ENCODE results near the gene FUZ.

DNA sequence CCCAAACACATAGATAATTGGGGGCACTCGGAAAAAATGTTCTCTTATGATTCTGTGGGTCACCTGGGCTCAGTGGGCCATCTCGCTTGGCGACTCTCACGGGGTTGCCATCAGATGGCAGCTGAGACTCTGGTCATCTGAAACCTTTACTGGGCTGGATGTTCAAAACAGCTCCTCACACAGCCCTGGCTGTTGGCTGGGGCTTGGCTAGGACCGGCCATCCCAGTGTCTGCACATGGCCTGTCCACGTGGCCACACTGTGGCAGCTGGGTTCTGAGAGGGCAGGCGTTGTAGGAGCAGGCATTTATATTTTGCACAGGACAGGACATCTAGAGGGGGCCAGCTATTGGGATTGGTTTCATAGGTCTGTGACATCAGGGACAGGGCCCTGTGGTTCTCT lies 20.5 kb upstream of the FUZ start:
- TF ChIP-seq CTCF (conservative IDR thresholded peaks at IDR 0.05), result no peak
- TF ChIP-seq ZFX (IDR thresholded peaks at IDR 0.05), result no peak

All from C4-2B (cell line).